Measurements from ENCODE around the gene FANCM.

FANCM gene, protein sequence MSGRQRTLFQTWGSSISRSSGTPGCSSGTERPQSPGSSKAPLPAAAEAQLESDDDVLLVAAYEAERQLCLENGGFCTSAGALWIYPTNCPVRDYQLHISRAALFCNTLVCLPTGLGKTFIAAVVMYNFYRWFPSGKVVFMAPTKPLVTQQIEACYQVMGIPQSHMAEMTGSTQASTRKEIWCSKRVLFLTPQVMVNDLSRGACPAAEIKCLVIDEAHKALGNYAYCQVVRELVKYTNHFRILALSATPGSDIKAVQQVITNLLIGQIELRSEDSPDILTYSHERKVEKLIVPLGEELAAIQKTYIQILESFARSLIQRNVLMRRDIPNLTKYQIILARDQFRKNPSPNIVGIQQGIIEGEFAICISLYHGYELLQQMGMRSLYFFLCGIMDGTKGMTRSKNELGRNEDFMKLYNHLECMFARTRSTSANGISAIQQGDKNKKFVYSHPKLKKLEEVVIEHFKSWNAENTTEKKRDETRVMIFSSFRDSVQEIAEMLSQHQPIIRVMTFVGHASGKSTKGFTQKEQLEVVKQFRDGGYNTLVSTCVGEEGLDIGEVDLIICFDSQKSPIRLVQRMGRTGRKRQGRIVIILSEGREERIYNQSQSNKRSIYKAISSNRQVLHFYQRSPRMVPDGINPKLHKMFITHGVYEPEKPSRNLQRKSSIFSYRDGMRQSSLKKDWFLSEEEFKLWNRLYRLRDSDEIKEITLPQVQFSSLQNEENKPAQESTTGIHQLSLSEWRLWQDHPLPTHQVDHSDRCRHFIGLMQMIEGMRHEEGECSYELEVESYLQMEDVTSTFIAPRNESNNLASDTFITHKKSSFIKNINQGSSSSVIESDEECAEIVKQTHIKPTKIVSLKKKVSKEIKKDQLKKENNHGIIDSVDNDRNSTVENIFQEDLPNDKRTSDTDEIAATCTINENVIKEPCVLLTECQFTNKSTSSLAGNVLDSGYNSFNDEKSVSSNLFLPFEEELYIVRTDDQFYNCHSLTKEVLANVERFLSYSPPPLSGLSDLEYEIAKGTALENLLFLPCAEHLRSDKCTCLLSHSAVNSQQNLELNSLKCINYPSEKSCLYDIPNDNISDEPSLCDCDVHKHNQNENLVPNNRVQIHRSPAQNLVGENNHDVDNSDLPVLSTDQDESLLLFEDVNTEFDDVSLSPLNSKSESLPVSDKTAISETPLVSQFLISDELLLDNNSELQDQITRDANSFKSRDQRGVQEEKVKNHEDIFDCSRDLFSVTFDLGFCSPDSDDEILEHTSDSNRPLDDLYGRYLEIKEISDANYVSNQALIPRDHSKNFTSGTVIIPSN (N-terminal part only)

DNA sequence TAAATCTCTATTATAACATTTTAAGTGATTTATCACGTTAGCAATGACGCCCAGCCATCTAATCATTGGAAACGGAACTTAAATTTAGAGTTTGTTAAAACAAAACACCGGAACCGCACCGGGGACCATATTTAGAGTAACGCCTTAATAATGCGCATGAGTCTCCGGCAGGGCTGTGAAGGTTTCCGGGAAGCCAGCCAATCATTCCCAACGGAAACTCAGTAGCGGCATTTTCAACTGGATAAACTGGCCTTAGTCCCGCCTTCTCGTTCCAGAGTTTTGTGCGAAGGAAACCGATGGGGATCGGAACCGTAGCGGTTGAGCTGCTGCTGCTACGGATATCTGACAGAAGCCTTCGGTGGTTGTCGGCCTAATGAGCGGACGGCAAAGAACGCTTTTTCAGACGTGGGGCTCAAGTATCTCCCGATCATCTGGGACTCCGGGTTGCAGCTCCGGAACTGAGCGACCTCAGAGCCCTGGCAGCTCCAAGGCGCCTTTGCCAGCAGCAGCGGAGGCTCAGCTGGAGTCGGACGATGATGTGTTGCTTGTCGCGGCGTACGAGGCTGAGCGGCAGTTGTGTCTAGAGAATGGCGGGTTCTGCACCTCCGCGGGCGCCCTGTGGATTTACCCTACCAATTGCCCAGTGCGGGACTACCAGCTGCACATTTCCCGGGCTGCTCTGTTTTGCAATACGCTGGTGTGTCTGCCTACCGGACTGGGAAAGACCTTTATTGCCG lies at the start of gene FANCM:
FANCM (plus strand) TSS at position 272 of the 737 bp plus-strand sequence; CDS start at position 374, 102 bp downstream.
- DNase-seq = peak; percentile 97

DNA sequence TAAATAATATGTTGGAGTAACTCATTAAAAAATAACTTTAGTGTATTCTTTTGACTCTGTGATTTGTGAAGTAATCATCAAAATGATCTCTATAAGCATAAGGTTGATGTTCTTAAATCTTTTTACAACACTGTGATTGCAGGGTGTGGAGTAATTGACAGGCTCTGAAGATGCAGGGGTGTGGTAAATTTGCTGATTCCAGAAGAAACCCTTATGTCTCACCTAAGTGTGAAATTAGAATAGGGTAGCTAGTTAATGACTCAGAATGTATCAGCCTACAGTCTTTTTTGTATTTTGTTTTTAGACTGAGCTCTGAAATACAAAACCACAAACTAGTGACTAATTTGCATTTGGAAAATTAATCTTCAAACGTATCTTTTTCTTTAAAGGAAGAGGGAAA lies 45.9 kb upstream of the FANCM start:
- DNase-seq = no peak

DNA sequence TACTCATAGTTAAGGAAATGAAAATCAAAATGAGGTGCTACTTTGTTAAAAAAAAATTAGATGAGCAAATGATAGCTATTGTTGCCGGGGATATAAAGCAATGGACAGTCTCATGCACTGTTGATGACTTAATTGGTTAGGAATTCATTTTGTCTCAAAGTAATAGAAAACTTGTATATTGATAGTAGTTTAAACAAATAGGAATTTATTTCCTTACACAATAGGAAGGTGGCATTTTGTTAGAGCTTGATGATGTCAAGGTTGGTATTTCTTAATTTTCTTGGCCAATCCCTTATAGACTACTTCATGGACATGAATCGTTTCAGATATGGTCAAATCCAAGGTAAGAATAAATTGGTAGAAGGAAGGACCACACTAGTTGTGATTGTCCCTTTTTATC lies 44.0 kb upstream of the FANCM start:
- DNase-seq = no peak

DNA sequence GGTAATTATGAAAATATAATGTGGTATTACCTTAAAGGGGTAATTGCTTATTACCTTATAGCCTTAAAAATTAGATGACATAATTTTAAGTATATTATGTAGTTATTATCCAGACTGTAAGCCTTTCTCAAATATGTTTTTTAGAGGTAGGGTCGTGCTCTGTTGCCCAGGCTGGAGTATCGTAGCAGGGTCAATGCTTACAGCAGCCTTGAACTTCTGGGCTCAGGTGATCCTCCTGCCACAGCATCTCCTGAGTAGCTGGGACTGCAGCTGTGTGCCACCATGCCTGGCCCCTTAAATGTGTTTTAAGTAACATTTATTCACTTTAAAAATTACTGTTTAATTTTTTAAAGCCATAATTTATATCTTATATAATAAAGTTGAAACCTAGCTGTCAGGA lies 41.5 kb upstream of the FANCM start:
- no peak for DNase-seq

DNA sequence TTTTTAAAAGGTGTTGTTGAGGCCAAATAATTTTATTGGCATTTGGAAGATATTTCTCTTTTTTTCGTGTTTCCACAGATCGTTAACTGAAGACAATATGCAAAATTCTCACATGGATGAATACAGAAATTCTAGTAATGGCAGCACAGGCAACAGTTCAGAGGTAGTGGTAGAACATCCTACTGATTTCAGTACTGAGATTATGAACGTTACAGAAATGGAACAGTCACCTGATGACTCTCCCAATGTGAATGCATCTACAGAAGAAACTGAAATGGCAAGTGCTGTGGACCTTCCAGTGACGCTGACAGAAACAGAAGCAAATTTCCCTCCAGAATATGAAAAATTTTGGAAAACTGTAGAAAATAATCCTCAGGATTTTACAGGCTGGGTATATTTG lies 40.6 kb upstream of the FANCM start:
- no peak for DNase-seq

DNA sequence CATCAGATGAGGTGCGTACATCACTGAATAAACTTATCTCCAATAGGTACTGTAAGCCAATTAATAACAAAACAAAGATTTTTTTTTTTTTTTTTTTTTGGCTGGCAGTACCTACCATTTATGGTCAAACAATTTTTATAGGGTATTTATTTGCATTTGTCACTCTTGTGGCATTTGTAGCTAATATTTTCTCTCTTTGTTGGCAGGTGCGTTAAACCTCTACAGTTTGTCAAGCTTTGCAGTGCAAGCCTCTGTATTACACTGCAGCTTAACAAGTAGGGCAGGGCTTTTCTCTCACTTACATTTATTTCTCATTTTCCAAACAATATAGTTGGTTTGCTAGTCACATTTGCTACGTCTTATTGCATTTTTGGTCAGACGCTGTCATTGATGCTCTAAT lies 39.5 kb upstream of the FANCM start:
- DNase-seq = no peak

DNA sequence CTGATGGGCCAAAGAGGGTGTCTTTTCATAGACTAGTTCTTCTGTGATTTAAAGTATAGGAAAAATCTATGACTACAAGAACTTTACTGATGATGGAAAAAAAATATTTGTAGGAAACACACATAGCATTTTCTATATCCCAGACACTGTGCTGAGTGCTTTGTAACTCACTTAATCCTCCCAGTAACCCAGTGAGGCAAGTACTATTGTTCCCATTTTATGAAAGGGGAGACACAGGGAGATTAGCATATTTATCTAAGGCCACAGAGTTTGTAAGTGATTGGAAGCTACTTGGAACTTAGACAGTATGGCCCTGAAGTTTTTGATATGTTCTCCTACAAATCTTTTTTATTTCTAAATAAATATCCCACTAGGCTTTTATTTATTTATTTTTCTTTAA lies 31.9 kb upstream of the FANCM start:
- DNase-seq = no peak

DNA sequence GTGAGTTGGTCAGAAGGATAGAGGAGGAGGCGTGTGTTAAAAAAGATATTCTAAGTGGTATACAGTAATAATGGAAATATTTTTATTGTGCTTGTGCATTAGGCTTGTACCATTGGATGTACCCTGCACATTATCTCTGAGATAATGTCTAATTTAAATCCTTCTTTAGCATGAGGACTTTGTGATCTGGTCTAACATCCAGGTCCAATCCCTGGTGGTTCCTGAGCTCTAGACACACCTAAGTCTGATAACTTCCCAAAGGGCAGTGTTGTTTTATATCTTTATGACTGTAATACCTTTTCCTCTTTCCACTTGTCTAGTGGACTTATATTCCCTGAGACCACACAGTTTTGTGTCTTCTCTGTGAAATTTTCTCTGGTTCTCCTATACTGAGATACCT lies 31.2 kb upstream of the FANCM start:
- DNase-seq = no peak

DNA sequence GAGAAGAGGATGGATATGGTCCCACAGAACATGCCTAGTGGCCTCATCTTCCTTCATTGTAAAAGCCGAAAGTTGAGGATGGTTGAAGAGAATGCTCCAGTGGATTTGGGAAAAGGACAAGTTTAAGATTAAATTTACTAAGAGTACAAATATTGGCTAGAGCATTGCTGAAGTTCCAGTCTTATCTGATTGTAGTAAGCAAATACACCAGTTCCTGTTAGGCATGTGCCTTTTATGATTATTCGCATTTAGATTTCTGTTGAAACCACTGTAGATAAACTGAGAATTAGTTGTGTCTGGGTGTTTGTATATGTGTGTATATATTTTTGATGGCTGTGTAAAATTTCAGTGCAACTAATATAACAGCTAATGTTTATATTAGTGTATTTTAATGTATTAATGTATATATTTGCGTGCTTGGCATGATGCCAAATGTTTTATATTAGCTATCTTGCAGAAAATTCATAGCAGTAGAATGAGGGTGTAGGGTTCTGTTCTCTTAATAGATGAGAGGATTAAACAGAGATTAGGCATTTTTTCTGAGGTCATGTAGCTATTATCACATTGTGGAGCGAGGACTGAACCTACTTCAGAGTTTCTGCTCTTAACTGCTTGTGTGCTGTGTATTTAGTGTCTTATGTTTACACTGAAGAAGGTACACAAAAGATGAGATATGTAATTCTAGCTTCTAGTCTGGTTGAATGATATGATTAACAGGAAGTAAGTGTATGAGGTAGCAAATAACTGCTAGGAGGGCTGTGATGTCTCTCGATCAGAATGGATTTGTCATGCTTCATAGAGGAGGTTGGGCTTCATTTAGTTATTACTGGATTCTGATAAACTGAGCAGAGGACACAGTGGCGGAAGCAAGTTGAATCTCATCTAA lies 22.6 kb upstream of the FANCM start:
- no peak for DNase-seq

DNA sequence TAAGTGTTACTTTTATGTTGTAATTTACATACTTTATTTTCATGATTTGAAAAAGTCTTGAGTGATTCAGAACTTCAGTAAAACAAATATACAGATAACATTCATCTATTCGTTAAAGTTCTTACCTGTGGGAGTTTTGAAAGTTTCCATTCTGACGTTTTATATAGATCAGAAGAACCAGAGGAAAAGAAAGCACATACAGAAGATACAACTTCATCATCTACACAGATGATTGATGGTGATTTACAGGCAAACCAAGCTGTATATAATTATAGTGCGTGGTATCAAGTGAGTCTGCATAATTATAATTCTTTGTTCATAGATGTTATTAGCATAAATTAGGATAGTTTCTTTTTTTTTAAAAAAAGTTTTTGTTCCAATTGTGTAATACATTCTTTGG lies 21.4 kb upstream of the FANCM start:
- DNase-seq = no peak

DNA sequence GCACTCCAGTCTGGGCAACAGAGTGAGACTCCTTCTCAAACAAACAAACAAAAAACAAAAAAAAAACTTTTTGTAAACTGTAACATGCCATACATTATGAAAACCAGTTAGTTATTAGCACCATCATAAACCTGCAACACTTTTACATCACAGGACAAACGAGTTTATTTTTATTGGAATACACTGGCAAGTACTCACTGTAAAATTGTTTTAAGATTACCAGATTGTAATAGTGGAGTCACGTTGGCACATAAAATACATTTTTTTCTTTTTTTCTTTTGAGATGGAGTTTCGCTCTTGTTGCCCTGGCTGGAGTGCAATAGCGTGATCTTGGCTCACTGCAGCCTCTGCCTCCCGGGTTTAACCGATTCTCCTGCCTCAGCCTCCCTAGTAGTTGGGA lies 17.1 kb upstream of the FANCM start:
- DNase-seq = no peak

DNA sequence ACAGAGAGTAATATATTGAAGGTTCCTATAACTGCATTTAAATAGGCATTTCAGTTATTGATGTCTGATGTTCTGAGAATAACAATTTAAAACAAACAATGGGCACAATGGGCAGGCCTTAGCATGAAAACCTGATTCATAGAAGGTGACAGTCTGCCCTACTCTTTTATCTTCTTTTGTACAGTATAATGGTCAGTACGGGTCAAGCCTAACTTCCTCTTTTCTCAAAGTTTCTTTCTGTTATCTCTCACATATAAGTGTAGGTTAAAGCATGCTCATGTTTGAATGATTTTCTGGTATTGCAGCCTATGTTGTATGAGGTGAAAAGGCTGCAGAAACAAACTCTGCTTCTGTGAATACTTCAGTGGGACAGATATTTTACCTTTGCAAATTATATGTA lies 15.6 kb upstream of the FANCM start:
- DNase-seq = no peak

DNA sequence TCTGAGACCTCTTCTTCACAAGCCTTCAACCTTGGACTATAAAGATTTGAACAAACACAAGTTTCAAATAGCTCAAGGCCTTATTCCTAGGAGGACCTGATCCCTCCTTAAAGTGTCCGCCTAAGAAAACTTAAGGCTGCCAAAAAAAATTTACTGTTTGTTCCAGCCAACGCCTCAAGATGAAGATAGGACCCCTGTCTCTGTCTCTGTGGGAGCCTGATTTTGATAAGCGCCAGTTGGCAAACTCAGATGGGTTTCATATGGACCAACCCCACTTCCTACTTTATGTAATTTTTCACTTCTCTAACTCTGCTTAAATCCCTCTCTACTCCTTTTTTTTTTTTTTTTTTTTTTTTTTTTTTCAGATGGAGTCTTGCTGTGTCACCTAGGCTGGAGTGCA lies 12.5 kb upstream of the FANCM start:
- no peak for DNase-seq

DNA sequence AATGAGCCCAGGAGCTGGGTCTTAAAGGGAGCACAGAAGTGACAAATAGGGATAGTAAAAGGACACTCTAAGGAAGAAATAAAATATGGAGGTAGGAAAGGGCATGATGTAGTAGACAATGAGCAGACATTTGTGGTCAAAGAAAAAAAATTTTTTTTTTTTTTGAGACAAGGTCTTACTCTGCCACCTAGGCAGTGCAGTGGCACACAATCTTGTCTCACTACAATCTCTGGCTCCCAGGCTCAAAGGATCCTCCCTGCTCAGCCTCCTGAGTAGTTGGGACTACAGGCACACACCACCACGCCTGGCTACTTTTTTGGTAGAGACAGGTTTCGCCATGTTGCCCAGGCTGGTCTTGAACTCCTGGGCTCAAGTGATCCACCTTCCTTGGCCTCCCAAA lies 10.0 kb upstream of the FANCM start:
- DNase-seq = no peak

DNA sequence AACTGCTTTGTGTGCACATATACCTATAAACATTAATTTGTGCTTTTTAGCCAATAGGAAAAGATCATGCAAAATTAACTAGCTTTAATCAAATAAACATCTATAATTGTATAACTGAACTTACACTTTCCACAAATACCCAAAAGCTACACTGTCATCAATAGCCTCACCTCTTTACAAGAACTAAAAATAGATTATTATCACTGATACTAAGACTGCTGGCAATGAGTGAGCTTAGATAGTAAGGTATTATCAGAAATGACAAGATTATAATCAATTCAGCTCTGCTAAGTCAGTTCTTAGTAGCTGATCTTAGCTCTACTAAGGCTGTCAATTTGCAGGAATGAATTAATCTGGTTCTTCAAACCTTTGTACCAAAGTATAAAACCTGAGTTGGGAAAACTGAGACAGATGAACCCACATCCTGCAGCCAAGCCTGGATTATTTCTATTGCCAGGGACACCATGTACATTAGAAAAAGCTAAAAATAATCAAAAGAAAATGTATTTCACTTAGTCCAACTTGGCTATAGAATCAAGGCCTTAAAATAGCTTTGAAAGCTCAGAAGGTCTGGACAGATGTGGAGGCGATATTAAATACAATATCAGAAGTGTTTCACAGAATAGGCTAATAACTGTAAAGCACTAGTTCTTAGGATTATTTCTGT lies 6.6 kb upstream of the FANCM start:
- no peak for DNase-seq

DNA sequence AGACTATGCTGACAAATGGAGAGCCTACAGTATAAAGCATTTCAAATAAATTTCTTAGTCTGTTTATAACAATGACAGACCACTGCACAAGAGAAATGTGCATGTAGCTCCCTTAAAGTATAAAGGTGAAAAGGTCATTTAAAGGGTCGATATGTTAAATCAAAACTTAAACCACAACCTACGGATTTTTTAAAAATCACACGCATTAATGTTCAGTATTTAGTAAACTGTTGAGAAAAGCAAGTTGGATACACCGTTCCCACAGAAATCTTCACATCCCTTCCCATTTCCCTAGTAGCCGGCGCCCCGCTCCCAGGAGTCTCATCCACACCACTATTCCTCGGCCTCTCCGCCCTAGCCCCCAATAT lies 2.1 kb upstream of the FANCM start:
- no peak for DNase-seq

DNA sequence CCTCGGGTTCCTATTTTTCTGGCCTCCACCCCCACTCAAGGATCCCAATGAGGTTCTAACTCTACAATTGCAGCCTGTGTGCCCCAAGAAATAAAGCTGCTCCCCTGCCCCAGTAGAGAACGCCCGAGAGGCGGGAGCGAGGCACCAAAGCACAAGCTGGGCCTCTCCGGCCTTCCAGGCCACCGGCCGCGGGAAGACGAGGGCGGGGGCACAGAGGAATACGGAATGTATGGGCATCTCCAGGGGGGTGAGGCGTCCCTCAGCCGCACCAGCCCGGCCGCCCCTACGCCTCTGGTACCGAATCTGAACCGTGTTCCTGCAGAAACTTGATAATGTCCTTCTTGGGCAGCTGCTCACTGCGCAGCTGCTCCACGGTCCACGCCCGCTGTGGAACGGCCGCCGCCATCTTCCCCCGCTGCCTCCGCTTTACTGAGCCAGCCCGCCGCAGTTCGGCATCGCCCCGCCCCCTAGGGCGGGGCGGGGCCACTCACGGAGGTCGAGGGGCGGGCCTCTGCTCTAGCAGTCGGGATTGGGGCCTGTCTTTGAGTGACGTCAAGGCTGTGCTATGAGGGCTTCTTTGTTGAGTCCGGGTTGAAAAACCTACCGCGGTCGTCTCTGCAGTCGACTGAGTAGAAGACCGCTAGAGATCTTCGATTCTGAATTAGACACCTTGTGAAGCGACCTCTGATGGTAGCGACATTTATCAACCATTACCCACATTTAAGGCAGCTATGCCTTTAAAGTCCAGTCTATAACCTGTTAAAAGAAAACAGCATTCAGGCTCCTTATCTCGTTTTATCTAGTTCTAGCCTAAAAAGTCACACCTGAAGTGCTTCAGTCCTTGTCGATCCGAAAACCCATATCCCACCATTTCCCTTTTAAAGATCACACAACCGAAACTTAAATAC lies 1.4 kb upstream of the FANCM start, which contains the start of gene FKBP3:
FKBP3 (minus strand) TSS at position 431 of the 908 bp plus-strand sequence; CDS start at position 406, 25 bp downstream.
- DNase-seq = peak; percentile 98

DNA sequence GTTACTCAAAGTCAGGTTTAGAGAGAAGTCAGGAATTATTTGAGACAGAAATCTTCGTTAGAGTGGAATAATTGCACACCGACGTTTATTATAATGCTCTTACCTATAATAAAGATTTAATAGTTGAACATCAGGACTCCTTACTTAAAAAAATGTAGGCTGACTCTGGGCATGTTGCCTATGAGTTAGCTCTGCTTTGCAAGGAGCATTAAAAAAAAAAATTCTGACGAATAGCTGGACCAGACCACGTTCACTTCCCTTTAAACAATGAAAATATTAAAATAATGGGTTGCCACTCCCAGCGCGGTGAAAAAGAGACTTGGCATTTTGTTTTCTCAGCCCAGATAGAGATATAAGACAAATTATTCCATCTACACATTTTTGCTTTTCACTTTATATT lies 574 bp upstream of the FANCM start:
- peak; percentile 27 for DNase-seq

DNA sequence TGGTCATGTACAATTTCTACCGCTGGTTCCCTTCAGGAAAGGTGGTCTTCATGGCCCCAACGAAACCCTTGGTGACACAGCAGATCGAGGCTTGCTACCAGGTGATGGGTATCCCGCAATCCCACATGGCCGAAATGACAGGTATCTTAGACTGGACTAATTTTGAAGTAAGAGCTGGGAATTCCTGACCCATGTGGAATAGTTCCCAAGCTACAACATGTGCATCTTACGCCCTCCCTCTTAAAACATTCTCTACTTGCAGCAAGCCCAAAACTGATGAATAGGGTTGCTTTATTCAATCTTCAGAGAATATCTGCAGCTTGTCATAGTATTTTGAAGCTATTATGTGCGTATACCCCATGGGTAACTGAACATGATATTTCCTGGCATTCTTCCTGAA lies 669 bp downstream of the FANCM start:
- no peak for DNase-seq
